CD4-positive, alpha-beta T cell treated with Interferon gamma for 1 hour (primary cell): ENCODE results near the gene TMEM156.

Experiments used
- DNase-seq: peaks from one replicate; pipeline ENCODE4 v3.0.0-alpha.2; 2020

TMEM156 gene

GRCh38 chr4:38920677-38921076, 111.5 kb downstream of the TMEM156 start:
- DNase-seq = no peak

- DNase-seq = no peak
Observed at GRCh38 chr4:38920186-38920585, 112.0 kb downstream of the TMEM156 start.

- DNase-seq = no peak
Observed at GRCh38 chr4:38919494-38919893, 112.7 kb downstream of the TMEM156 start.

DNA sequence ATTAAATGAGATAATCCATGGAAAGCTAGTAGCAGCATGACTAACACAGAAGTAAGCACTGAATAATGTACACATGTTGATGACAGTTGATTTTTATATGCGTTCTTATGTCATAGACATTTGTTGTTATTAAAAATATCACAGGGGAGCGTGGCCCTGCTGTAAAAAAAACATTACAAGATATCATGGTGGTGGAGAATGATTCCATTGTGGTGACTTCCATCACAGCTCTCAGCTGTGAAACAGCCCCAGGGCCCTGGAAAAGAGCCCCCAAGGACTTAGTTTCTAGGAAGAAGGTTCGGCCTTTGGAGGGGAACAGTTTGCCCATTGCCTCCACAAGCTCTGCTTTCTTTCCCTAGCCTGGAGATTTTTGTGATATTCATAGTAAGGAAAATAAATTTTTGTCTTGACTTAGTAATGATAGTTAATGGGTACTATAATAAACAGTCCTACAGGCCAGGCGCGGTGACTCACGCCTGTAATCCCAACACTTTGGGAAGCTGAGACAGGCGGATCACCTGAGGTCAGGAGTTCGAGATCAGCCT, 114.7 kb downstream of the TMEM156 start:
- DNase-seq = no peak
